Astrocyte (in vitro differentiated cells and primary cell): ENCODE measurements around the gene SLC45A2. TPM values are rescaled to one million over a fixed set of nuclear protein-coding genes. Genes with fewer than 3 reads are reported as not detected.

Experiments used
- DNase-seq: peaks from one replicate; pipeline ENCODE4 v3.0.0-alpha.2; 2010; ENCODE audit warnings: low read depth
- FAIRE-seq: peaks from 2 replicates; lab custom pipeline; 2011; peaks lifted over from hg19 to GRCh38; lab: Jason Lieb, UNC
- H2AFZ ChIP-seq: 2 replicates; pipeline ENCODE4 v1.6.0; 2012; ENCODE audit warnings: low read depth, low read length, inconsistent platforms
- H3K27ac ChIP-seq: 2 replicates; pipeline ENCODE4 v1.5.1; 2011; ENCODE audit warnings: low read depth, low read length, inconsistent platforms
- H3K27me3 ChIP-seq: 2 replicates; pipeline ENCODE4 v1.6.0; 2011; ENCODE audit warnings: low read length, inconsistent platforms; ENCODE audit not compliant: insufficient read depth
- H3K36me3 ChIP-seq: 2 replicates; pipeline ENCODE4 v1.5.1; 2011; ENCODE audit warnings: low read length, inconsistent platforms; ENCODE audit not compliant: insufficient read depth
- H3K4me1 ChIP-seq: 2 replicates; pipeline ENCODE4 v1.5.1; 2011; ENCODE audit warnings: low read length, inconsistent platforms; ENCODE audit not compliant: insufficient read depth
- H3K4me2 ChIP-seq: 2 replicates; pipeline ENCODE4 v1.6.0; 2012; ENCODE audit warnings: low read length, inconsistent platforms
- H3K4me3 ChIP-seq: 2 replicates; pipeline ENCODE4 v1.5.1; 2011; ENCODE audit warnings: low read depth, mild to moderate bottlenecking, low read length, inconsistent platforms; ENCODE audit not compliant: insufficient read depth
- H3K79me2 ChIP-seq: 2 replicates; pipeline ENCODE4 v1.6.0; 2012; ENCODE audit warnings: mild to moderate bottlenecking, low read length, inconsistent platforms; ENCODE audit not compliant: insufficient read depth
- H3K9ac ChIP-seq: 2 replicates; pipeline ENCODE4 v1.6.0; 2012; ENCODE audit warnings: mild to moderate bottlenecking, low read length, inconsistent platforms
- H3K9me3 ChIP-seq: 2 replicates; pipeline ENCODE4 v1.5.1; 2012; ENCODE audit warnings: low read depth, mild to moderate bottlenecking, low read length, inconsistent platforms; ENCODE audit not compliant: insufficient read depth
- H4K20me1 ChIP-seq: 2 replicates; pipeline ENCODE4 v1.6.0; 2012; ENCODE audit warnings: low read length, inconsistent platforms; ENCODE audit not compliant: insufficient read depth
- H3K27ac Mint-ChIP-seq: one replicate; pipeline ENCODE4 v1.8.0; 2021; ENCODE audit warnings: mild to moderate bottlenecking, mixed read lengths; ENCODE audit not compliant: unreplicated experiment
- H3K27me3 Mint-ChIP-seq: one replicate; pipeline ENCODE4 v1.8.0; 2021; ENCODE audit warnings: low read depth, mixed read lengths; ENCODE audit not compliant: unreplicated experiment
- H3K36me3 Mint-ChIP-seq: one replicate; pipeline ENCODE4 v1.8.0; 2021; ENCODE audit warnings: low read depth, mixed read lengths; ENCODE audit not compliant: unreplicated experiment
- H3K4me1 Mint-ChIP-seq: one replicate; pipeline ENCODE4 v1.8.0; 2021; ENCODE audit warnings: low read depth, mixed read lengths; ENCODE audit not compliant: unreplicated experiment
- H3K4me3 Mint-ChIP-seq: one replicate; pipeline ENCODE4 v1.8.0; 2021; ENCODE audit warnings: mild to moderate bottlenecking, moderate library complexity, mixed read lengths; ENCODE audit not compliant: unreplicated experiment
- H3K9me3 Mint-ChIP-seq: one replicate; pipeline ENCODE4 v1.8.0; 2021; ENCODE audit warnings: mild to moderate bottlenecking, mixed read lengths; ENCODE audit not compliant: unreplicated experiment
- EZH2 ChIP-seq: IDR thresholded peaks from 2 replicates; pipeline ENCODE4 v1.6.1; 2012; ENCODE audit warnings: mild to moderate bottlenecking, low read length, inconsistent platforms; ENCODE audit not compliant: insufficient read depth
- total RNA-seq: library from RNA; stranded (reverse); gene quantifications from 2 replicates; pipeline ENCODE4 v1.2.1, GENCODE V29; 2021
- TF ChIP-seq, protein P1 (sequence below): IDR thresholded peaks from 2 replicates; pipeline ENCODE4 v1.5.1; 2011; ENCODE audit warnings: low read depth, mild to moderate bottlenecking, inconsistent platforms, low read length, moderate library complexity; ENCODE audit not compliant: insufficient read depth

The SLC45A2 gene
- total RNA-seq, 1 donor from 2014 or later, result 0.98 TPM

DNA sequence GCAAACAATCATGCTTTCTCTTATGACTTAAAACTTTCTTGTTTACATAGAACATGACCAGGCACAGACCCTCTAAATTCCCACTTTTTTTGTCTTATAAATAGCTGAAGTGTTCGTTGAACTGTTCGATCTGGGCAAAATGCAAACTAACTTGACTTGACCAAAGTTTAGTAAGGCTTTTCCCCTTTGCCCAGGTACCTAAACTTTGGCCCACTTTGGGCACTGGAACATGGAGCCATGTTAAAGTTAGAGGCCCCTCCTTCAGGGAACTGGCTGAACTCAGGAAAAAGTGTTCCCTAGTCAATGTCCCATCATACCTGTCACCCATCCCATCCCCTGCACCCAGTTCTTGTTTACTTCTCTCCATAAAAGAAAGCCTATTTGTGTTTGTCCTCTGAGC lies 32.8 kb upstream of the SLC45A2 start:
- Histone ChIP-seq H3K27me3 (no peaks in the 10 kb centered on the region), H3K4me3 (no peak overlapping the region), H2AFZ (no peak overlapping the region), H3K9me3 (no peaks in the 10 kb centered on the region), H3K27ac (no peak overlapping the region), H4K20me1 (no peaks in the 10 kb centered on the region), H3K9ac (no peak overlapping the region), H3K4me1 (peaks cover 4% of the 10 kb centered on the region), H3K4me2 (no peak overlapping the region), H3K79me2 (no peaks in the 10 kb centered on the region), H3K36me3 (no peaks in the 10 kb centered on the region)
- H3K9me3 Mint-ChIP-seq, result no peaks in the 10 kb centered on the region
- FAIRE-seq (no peak), DNase-seq (no peak)
- no peaks in the 10 kb centered on the region for H3K27me3 Mint-ChIP-seq
- TF ChIP-seq, protein P1, sequence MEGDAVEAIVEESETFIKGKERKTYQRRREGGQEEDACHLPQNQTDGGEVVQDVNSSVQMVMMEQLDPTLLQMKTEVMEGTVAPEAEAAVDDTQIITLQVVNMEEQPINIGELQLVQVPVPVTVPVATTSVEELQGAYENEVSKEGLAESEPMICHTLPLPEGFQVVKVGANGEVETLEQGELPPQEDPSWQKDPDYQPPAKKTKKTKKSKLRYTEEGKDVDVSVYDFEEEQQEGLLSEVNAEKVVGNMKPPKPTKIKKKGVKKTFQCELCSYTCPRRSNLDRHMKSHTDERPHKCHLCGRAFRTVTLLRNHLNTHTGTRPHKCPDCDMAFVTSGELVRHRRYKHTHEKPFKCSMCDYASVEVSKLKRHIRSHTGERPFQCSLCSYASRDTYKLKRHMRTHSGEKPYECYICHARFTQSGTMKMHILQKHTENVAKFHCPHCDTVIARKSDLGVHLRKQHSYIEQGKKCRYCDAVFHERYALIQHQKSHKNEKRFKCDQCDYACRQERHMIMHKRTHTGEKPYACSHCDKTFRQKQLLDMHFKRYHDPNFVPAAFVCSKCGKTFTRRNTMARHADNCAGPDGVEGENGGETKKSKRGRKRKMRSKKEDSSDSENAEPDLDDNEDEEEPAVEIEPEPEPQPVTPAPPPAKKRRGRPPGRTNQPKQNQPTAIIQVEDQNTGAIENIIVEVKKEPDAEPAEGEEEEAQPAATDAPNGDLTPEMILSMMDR, result no peak
- no peak for TF ChIP-seq EZH2
- no peak overlapping the region for H3K4me3 Mint-ChIP-seq
- H3K36me3 Mint-ChIP-seq, result no peaks in the 10 kb centered on the region
- H3K4me1 Mint-ChIP-seq, result peaks cover 12% of the 10 kb centered on the region
- no peak overlapping the region for H3K27ac Mint-ChIP-seq

DNA sequence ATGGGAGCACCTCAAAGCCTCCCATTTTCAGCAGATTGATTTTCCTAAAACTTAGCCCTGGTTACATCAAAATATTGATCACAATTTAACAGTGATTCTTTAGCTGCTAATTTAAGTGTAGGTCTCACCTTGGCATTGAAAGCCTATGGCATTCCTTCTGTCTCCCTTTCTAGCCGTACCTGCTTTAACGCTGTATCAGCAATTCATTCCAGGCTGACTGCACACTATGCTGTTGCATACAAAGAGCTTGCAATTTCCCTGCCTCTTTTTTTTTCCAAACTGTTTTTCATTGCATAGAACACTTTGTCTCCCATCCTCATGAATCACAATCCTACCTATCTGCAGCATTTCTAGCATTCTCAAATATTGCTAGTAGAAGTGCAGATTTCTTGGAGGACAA lies 32.3 kb upstream of the SLC45A2 start:
- Histone ChIP-seq H3K36me3 (no peaks in the 10 kb centered on the region), H3K79me2 (no peaks in the 10 kb centered on the region), H3K4me3 (no peak overlapping the region), H2AFZ (no peak overlapping the region), H3K9ac (no peak overlapping the region), H4K20me1 (no peaks in the 10 kb centered on the region), H3K27me3 (no peaks in the 10 kb centered on the region), H3K4me2 (no peak overlapping the region), H3K27ac (no peak overlapping the region), H3K4me1 (no peaks in the 10 kb centered on the region), H3K9me3 (no peaks in the 10 kb centered on the region)
- H3K4me3 Mint-ChIP-seq, result no peak overlapping the region
- DNase-seq, result no peak
- no peak overlapping the region for H3K27ac Mint-ChIP-seq
- no peak for FAIRE-seq
- no peaks in the 10 kb centered on the region for H3K9me3 Mint-ChIP-seq
- TF ChIP-seq, protein P1, result no peak
- no peak for TF ChIP-seq EZH2
- no peaks in the 10 kb centered on the region for H3K36me3 Mint-ChIP-seq
- H3K27me3 Mint-ChIP-seq, result no peaks in the 10 kb centered on the region
- H3K4me1 Mint-ChIP-seq, result peaks cover 7% of the 10 kb centered on the region

DNA sequence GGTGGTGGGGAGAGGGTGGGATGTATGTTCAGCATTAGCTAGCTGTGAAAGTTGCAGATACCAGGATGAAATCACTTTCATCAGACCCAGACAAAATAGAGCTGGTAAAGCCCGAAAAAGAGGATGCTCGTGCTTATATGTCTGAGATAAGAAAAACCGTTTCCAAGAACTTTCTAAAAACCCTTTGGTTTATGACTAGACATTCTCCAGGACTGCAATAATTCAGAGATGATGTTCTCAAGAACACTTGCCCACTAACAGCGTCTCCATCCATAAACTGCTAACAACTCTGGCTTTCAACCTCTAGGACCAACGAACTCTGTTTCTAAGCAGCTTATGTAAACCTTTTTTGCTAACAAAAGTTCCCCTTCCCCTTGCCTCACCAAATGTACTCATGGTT lies 31.7 kb upstream of the SLC45A2 start:
- Histone ChIP-seq H3K9me3 (no peaks in the 10 kb centered on the region), H4K20me1 (no peaks in the 10 kb centered on the region), H2AFZ (no peak overlapping the region), H3K4me3 (no peak overlapping the region), H3K9ac (no peak overlapping the region), H3K79me2 (no peaks in the 10 kb centered on the region), H3K4me2 (no peak overlapping the region), H3K27me3 (no peaks in the 10 kb centered on the region), H3K27ac (no peak overlapping the region), H3K4me1 (no peaks in the 10 kb centered on the region), H3K36me3 (no peaks in the 10 kb centered on the region)
- no peak overlapping the region for H3K27ac Mint-ChIP-seq
- FAIRE-seq (no peak), DNase-seq (no peak)
- H3K9me3 Mint-ChIP-seq, result no peaks in the 10 kb centered on the region
- peaks cover 2% of the 10 kb centered on the region for H3K4me1 Mint-ChIP-seq
- H3K4me3 Mint-ChIP-seq, result no peak overlapping the region
- H3K27me3 Mint-ChIP-seq, result no peaks in the 10 kb centered on the region
- no peaks in the 10 kb centered on the region for H3K36me3 Mint-ChIP-seq
- TF ChIP-seq EZH2, result no peak
- TF ChIP-seq, protein P1, result no peak
